H1 (cell line): ENCODE results near the gene TNFSF12. TPM values are rescaled to one million over a fixed set of nuclear protein-coding genes. Genes with fewer than 3 reads are reported as not detected.

Experiments used
- BRCA1 ChIP-seq: IDR thresholded peaks from 2 replicates; pipeline ENCODE4 v1.6.1; 2012; ENCODE audit warnings: low read depth, low read length, improper control_type of control experiment
- CHD1 ChIP-seq: IDR thresholded peaks from 2 replicates; pipeline ENCODE4 v1.6.1; 2012; ENCODE audit warnings: low read depth, low read length, improper control_type of control experiment
- CTBP2 ChIP-seq: IDR thresholded peaks from 2 replicates; pipeline ENCODE4 v1.7.0; 2011; ENCODE audit warnings: borderline replicate concordance, mild to moderate bottlenecking, moderate library complexity, mixed read lengths, low read length; ENCODE audit not compliant: insufficient read depth, insufficient read length
- GABPA ChIP-seq: IDR thresholded peaks from 2 replicates; pipeline ENCODE4 v1.6.1; 2011; ENCODE audit warnings: mild to moderate bottlenecking, low read length, moderate library complexity, borderline replicate concordance; ENCODE audit not compliant: insufficient read depth
- KDM1A ChIP-seq: fragments of 200-600, 300-600 bp; sonication (generic); IDR thresholded peaks from 2 replicates; pipeline ENCODE4 v1.7.1; 2016; ENCODE audit warnings: mild to moderate bottlenecking, low read length, borderline replicate concordance
- KDM5A ChIP-seq: fragments of 200-600 bp; IDR thresholded peaks from 2 replicates; pipeline ENCODE4 v1.7.1; 2012; ENCODE audit warnings: mild to moderate bottlenecking, low read length, inconsistent platforms, mixed read lengths
- NRF1 ChIP-seq: IDR thresholded peaks from 2 replicates; pipeline ENCODE4 v1.6.1; 2011; ENCODE audit warnings: mild to moderate bottlenecking, low read depth, low read length, improper control_type of control experiment
- POLR2AphosphoS5 ChIP-seq: IDR thresholded peaks from 2 replicates; pipeline ENCODE4 v1.6.1; 2011; ENCODE audit warnings: low read depth, low read length
- RBBP5 ChIP-seq: IDR thresholded peaks from 2 replicates; pipeline ENCODE4 v1.7.1; 2012; ENCODE audit warnings: low read depth, mild to moderate bottlenecking, inconsistent platforms, low read length, moderate library complexity, borderline replicate concordance
- RNF2 ChIP-seq: fragments of 200-900, 300-1000 bp; sonication (generic); IDR thresholded peaks from 2 replicates; pipeline ENCODE4 v1.7.1; 2016; ENCODE audit warnings: borderline replicate concordance, low read depth, mild to moderate bottlenecking, antibody characterized with exemption, low read length; ENCODE audit not compliant: poor library complexity, severe bottlenecking; ENCODE audit errors: missing control alignments
- SP1 ChIP-seq: IDR thresholded peaks from 2 replicates; pipeline ENCODE4 v1.6.1; 2011; ENCODE audit warnings: low read depth, low read length
- SRF ChIP-seq: IDR thresholded peaks from 2 replicates; pipeline ENCODE4 v1.6.1; 2011; ENCODE audit warnings: mild to moderate bottlenecking, low read depth, low read length, moderate library complexity
- TAF1 ChIP-seq: IDR thresholded peaks from 2 replicates; pipeline ENCODE4 v1.6.1; 2011; ENCODE audit warnings: mild to moderate bottlenecking, low read depth, low read length
- TAF7 ChIP-seq: optimal IDR thresholded peaks from 2 replicates; pipeline ENCODE3; 2011; ENCODE audit warnings: low read depth, mild to moderate bottlenecking, inconsistent platforms, low read length, moderate library complexity, borderline replicate concordance
- polyA plus RNA-seq, 7 experiments: library from polyadenylated mRNA; depleted of rRNA in 3 of 7; stranded (reverse) in 5 of 7; unstranded in 2 of 7; fragments of >200 nt in 5 of 7; fragments of 200-250 nt in 2 of 7; gene quantifications; 1 replicate in 5 of 7; 2 replicates in 1 of 7; 4 replicates in 1 of 7; pipeline versions ENCODE4 v1.2.1 to v1.2.3, GENCODE V29; 2011 to 2013; ENCODE audit warnings: missing spikeins in 2 of 7, mixed read lengths in 2 of 7
- total RNA-seq: library from RNA; stranded (reverse); fragmentation: NEBNext Ultra II Directional; extraction: Animal tissue kit (Norgen Biotek cat#: 25700); gene quantifications from 2 replicates; pipeline ENCODE4 v1.2.1, GENCODE V29; 2021
- TF ChIP-seq, protein P1 (sequence below): IDR thresholded peaks from 2 replicates; pipeline ENCODE4 v1.6.1; 2012; ENCODE audit warnings: inconsistent platforms
- TF ChIP-seq, protein P2 (sequence below): IDR thresholded peaks from 2 replicates; pipeline ENCODE4 v1.6.1; 2011; ENCODE audit warnings: low read length, improper control_type of control experiment
- TF ChIP-seq, protein P3 (sequence below): IDR thresholded peaks from 2 replicates; pipeline ENCODE4 v1.6.1; 2012; ENCODE audit warnings: inconsistent platforms
- TF ChIP-seq, protein P4 (sequence below): IDR thresholded peaks from 2 replicates; pipeline ENCODE4 v1.6.1; 2012; ENCODE audit warnings: low read length, inconsistent platforms

TNFSF12 gene
- total and polyA plus RNA-seq, 2 of the 8 experiments (the other 6 are each of a cell fraction or from before 2014, with no cell fraction given) = 7.2 to 9.6 TPM

DNA sequence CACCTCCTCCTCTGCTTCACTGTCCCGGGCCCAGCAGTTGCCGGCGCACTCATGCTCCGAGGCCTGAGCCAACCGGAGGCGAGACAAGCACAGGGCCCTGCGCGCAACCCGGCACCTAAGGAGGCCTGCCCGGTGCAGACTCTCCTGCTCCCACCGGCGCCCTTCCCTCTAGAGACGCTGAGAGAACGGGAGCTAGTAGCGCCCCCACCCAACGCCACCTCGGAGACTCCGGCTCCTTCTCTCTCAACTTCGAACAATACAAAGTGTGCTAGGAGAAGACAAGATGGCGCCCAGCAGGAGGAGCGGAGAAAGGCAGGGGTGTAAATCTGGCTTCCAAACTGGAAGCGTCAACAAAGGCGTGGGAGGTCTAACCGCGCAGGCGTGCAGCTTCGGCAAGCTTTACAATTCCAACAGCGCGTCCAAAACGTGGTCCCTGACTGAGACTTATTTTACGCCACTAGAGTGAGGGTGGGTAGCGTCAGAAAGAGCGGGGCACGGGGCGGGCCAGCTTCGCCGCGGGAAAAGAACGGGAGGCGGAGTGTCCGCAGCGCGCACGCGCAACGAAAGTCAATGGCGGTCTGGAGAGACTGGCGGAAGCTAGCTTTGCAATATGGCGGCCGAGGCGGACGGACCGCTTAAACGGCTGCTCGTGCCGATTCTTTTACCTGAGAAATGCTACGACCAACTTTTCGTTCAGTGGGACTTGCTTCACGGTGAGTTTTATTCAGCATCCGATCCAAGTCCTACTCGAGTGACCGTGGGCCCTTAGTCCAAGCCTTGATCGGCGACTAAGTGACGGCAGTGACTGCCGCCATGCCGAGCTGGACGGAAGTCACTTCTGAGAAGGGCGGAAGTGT, 34.6 kb downstream of the TNFSF12 start, which contains the start of gene MPDU1 (continued):
- no peak for TF ChIP-seq KDM1A
- TF ChIP-seq CTBP2 = no peak
- TF ChIP-seq POLR2AphosphoS5 = peak; percentile 90
- TF ChIP-seq, protein P1, sequence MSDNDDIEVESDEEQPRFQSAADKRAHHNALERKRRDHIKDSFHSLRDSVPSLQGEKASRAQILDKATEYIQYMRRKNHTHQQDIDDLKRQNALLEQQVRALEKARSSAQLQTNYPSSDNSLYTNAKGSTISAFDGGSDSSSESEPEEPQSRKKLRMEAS = peak; percentile 83
- no peak for TF ChIP-seq CHD1
- TF ChIP-seq GABPA = peak; percentile 89; the same call in 1 of the 2 replicates
- TF ChIP-seq RNF2 = peak; percentile 56
- TF ChIP-seq TAF7 = peak; percentile 84
- peak; percentile 67 for TF ChIP-seq NRF1
- TF ChIP-seq, protein P2, sequence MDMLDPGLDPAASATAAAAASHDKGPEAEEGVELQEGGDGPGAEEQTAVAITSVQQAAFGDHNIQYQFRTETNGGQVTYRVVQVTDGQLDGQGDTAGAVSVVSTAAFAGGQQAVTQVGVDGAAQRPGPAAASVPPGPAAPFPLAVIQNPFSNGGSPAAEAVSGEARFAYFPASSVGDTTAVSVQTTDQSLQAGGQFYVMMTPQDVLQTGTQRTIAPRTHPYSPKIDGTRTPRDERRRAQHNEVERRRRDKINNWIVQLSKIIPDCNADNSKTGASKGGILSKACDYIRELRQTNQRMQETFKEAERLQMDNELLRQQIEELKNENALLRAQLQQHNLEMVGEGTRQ = no peak
- TF ChIP-seq, protein P3, sequence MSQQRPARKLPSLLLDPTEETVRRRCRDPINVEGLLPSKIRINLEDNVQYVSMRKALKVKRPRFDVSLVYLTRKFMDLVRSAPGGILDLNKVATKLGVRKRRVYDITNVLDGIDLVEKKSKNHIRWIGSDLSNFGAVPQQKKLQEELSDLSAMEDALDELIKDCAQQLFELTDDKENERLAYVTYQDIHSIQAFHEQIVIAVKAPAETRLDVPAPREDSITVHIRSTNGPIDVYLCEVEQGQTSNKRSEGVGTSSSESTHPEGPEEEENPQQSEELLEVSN = peak; percentile 90
- no peak for TF ChIP-seq RBBP5
- TF ChIP-seq, protein P4, sequence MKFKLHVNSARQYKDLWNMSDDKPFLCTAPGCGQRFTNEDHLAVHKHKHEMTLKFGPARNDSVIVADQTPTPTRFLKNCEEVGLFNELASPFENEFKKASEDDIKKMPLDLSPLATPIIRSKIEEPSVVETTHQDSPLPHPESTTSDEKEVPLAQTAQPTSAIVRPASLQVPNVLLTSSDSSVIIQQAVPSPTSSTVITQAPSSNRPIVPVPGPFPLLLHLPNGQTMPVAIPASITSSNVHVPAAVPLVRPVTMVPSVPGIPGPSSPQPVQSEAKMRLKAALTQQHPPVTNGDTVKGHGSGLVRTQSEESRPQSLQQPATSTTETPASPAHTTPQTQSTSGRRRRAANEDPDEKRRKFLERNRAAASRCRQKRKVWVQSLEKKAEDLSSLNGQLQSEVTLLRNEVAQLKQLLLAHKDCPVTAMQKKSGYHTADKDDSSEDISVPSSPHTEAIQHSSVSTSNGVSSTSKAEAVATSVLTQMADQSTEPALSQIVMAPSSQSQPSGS = peak; percentile 46; the same call in 1 of the 2 replicates
- TF ChIP-seq TAF1 = peak; percentile 96
- no peak for TF ChIP-seq BRCA1
- peak; percentile 51; the same call in 1 of the 2 replicates for TF ChIP-seq KDM5A
- no peak for TF ChIP-seq SRF
- no peak for TF ChIP-seq SP1
- TF ChIP-seq, all 59 proteins: peak for 16
